D721Med (cell line): ENCODE measurements around the gene CFAP54.

Source experiments
- DNase-seq: peaks from one replicate; pipeline ENCODE4 v3.0.0; 2011; ENCODE audit warnings: low spot score; ENCODE audit not compliant: insufficient read length
- FAIRE-seq: peaks from 2 replicates; lab custom pipeline; 2011; peaks lifted over from hg19 to GRCh38; lab: Jason Lieb, UNC
- CTCF ChIP-seq: IDR thresholded peaks from 2 replicates; pipeline ENCODE4 v1.5.1; 2012; ENCODE audit warnings: mild to moderate bottlenecking, control low read depth; ENCODE audit not compliant: insufficient read depth; ENCODE audit errors: missing control alignments

CFAP54 gene

GRCh38 chr12:96878704-96879103 lies 389.3 kb downstream of the CFAP54 start:
- DNase-seq (no peak), FAIRE-seq (no peak)
- TF ChIP-seq CTCF: no peak

GRCh38 chr12:96879301-96879700 lies 389.9 kb downstream of the CFAP54 start:
- TF ChIP-seq CTCF: no peak
- DNase-seq: no peak
- FAIRE-seq: no peak

- no peak for TF ChIP-seq CTCF
- DNase-seq: no peak
- FAIRE-seq: no peak
These were observed 390.8 kb downstream of the CFAP54 start for GRCh38 chr12:96880220-96880619.

GRCh38 chr12:96881608-96882007 lies 392.2 kb downstream of the CFAP54 start:
- no peak for DNase-seq
- no peak for FAIRE-seq
- no peak for TF ChIP-seq CTCF

GRCh38 chr12:96882862-96883261 lies 393.5 kb downstream of the CFAP54 start:
- no peak for FAIRE-seq
- DNase-seq: no peak
- no peak for TF ChIP-seq CTCF

GRCh38 chr12:96883571-96883970 lies 394.2 kb downstream of the CFAP54 start:
- FAIRE-seq: no peak
- DNase-seq: no peak
- no peak for TF ChIP-seq CTCF

GRCh38 chr12:96886998-96887677 lies 397.8 kb downstream of the CFAP54 start:
- TF ChIP-seq CTCF: no peak
- FAIRE-seq: no peak
- no peak for DNase-seq
